ENCODE data around the gene LMBR1L.

DNA sequence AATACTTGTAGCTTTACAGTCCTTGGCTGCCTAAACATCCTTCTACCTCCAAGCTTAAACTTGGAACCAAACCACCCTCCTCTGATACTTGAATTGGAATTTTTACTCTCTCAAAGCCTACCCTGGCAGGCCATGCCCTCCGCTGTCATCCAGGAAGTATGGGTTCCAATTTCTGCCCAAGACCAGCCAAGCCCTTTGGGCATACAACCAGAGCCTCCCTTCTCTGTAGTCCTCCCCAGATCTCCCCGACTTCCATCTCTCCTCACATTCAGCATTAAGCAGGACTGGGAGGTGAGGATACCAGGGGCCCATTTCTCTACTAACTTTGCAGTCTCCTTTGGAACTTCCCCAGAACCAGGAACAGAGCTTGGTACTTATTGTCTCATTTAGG lies 15.7 kb downstream of the LMBR1L start:
- TF ChIP-seq, protein P1, sequence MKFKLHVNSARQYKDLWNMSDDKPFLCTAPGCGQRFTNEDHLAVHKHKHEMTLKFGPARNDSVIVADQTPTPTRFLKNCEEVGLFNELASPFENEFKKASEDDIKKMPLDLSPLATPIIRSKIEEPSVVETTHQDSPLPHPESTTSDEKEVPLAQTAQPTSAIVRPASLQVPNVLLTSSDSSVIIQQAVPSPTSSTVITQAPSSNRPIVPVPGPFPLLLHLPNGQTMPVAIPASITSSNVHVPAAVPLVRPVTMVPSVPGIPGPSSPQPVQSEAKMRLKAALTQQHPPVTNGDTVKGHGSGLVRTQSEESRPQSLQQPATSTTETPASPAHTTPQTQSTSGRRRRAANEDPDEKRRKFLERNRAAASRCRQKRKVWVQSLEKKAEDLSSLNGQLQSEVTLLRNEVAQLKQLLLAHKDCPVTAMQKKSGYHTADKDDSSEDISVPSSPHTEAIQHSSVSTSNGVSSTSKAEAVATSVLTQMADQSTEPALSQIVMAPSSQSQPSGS (CRISPR knock-in tag; IDR thresholded peaks at IDR 0.05; ENCODE audit: borderline replicate concordance, low read depth): no peak
- TF ChIP-seq, protein P2, sequence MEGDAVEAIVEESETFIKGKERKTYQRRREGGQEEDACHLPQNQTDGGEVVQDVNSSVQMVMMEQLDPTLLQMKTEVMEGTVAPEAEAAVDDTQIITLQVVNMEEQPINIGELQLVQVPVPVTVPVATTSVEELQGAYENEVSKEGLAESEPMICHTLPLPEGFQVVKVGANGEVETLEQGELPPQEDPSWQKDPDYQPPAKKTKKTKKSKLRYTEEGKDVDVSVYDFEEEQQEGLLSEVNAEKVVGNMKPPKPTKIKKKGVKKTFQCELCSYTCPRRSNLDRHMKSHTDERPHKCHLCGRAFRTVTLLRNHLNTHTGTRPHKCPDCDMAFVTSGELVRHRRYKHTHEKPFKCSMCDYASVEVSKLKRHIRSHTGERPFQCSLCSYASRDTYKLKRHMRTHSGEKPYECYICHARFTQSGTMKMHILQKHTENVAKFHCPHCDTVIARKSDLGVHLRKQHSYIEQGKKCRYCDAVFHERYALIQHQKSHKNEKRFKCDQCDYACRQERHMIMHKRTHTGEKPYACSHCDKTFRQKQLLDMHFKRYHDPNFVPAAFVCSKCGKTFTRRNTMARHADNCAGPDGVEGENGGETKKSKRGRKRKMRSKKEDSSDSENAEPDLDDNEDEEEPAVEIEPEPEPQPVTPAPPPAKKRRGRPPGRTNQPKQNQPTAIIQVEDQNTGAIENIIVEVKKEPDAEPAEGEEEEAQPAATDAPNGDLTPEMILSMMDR (IDR thresholded peaks at IDR 0.05): no peak
